Activated T-helper 1 cell treated with Interleukin-2 at 50 U/mL for 16 hours (primary cell): ENCODE data around the gene COX6A2.

Experiments
- DNase-seq: peaks from one replicate; pipeline ENCODE4 v3.0.0-alpha.2; 2020; ENCODE audit warnings: low read depth

COX6A2 gene

DNA sequence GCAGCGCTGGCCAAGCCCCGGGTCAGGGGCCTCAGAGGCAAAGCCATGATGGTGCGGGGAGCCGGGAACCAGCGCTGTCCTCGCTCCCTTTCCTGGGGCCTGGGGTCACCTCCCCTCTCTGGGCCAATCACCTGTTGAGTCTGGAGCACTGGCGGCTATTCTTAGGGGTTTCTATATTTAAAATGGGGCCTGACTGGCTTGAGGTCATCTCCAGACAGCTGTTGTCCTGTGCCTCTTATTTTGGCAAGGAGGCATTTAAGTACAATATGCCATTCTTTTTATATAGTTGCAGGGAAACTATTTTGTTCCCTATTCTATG lies at the start of gene COX6A2:
COX6A2 (minus strand) TSS at position 82 of the 319 bp plus-strand sequence; CDS start at position 47, 35 bp downstream.
- DNase-seq: no peak

DNA sequence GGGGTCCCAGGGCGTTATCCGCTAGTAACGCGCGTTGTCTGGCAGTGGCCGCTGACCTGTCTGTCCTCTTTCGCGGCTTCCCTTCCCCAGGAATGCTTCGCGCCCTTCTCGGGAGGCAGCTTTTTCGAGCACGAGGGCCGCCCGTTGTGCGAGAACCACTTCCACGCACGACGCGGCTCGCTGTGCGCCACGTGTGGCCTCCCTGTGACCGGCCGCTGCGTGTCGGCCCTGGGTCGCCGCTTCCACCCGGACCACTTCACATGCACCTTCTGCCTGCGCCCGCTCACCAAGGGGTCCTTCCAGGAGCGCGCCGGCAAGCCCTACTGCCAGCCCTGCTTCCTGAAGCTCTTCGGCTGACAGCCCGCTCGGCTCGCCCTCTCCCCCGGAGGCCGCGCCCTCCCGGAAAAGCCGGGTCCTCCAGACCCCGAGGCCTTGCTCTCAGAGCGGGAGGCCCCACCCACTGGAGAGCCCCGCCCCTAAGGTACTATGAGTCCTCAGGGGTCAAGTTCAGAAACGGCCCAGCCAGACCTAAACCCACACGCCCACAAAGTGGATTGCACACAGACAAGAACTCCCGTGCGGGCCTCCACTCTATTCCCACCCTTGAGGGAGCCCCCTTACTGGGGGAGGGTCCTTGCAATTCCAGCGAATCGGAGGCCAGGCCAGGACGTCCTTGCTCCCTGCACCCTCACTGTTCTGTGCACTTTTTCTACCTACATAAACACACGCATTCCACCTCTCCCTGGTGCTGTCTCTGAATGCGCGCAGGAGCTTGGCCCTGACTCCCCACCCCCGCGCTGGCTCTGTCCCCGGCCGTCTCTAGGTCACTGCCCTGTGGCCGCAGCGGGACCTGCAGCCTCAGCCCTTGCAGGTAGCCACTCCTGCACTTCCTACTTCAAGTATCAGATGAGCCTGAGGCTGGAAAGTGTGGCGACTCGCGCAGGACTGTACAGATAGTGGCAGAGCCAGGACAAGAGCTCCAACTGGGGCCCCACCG lies 49.4 kb upstream of the COX6A2 start:
- DNase-seq: no peak

DNA sequence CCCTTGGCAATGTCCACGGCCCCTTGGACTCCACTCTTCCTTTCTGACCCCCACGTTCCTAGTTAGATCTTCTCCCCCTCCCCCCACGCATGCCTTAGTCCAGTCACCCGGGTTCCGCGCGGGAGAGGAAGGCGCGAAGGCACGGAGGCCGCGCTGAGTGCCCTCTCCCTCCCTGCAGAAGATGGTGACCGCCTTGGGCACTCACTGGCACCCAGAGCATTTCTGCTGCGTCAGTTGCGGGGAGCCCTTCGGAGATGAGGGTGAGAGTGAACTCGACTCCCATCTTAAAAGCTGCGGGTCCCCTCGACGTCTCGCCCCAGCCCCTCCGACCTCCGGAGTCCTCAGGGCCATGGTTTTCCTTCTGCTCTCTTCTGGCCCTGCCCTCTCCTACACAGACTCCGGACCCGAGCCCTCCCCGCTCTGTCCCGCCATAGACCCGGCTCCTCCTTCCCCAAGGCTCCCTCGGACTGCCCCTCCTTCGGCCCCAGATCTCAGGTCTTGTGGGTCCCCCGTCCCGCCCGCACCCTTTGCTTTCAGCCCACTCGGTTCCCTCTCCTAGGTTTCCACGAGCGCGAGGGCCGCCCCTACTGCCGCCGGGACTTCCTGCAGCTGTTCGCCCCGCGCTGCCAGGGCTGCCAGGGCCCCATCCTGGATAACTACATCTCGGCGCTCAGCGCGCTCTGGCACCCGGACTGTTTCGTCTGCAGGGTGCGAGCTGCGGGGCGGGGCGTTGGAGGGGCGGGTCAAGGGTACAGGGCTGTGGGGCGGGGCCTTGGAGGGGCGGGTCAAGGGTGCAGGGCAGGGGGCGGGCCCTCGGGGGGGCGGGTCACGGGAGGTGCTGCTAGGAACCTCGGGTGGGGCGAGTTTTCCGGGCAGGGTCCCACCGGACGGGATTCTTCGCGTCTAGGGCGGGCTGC lies 48.4 kb upstream of the COX6A2 start:
- peak; percentile 82 for DNase-seq

DNA sequence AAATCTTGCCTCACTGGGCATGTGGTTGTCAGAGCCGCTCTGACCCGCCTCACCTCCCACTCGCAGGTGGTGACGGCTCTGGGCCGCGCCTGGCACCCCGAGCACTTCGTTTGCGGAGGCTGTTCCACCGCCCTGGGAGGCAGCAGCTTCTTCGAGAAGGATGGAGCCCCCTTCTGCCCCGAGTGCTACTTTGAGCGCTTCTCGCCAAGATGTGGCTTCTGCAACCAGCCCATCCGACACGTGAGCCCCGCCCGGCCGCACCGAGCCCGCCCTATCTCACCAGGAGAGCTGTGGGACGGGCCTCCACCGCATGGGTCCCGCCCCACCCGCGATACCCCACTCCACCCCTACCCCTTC lies 47.8 kb upstream of the COX6A2 start:
- no peak for DNase-seq

DNA sequence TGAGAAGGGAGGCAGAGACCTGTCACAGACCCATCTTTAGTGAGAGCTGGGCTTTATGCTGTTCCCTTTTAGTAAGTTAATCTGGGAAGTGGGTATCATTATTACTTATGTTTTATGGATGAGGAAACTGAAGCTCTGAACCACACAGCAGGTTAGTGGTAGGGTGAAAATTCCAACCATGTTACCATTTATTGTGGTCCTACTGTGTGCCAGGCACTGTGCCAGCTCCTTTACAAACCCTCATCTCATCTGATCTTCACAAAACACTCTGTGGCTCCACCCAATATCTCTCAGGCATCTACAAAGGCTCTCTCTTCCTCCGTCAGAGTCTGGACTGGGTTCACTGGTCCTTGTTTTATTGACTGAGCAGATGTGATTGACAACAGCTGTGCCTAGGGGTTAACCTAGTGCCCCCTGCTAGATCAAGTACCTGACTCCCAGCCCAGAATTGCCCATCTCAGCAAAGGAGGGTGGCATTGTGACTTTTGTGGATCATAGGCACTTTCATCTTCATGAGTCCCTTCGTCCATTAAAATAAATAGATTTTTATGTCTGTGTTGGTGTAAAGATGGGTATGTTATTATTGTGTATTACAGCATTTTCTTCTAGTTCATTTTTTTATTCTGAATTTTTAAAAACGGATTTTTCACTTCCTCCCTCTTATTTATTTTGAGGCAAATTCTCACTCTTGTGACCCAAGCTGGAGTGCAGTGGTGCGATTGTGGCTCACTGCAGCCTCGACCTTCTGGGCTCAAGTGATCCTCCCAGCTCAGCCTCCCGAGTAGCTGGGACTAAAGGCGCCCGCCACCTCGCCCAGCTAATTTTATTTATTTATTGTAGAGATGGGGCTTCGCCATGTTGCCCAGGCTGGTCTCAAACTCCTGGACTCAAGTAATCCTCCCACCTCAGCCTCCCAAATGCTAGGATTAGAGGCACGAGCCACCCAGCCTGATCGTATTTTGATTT lies 46.9 kb upstream of the COX6A2 start:
- no peak for DNase-seq

DNA sequence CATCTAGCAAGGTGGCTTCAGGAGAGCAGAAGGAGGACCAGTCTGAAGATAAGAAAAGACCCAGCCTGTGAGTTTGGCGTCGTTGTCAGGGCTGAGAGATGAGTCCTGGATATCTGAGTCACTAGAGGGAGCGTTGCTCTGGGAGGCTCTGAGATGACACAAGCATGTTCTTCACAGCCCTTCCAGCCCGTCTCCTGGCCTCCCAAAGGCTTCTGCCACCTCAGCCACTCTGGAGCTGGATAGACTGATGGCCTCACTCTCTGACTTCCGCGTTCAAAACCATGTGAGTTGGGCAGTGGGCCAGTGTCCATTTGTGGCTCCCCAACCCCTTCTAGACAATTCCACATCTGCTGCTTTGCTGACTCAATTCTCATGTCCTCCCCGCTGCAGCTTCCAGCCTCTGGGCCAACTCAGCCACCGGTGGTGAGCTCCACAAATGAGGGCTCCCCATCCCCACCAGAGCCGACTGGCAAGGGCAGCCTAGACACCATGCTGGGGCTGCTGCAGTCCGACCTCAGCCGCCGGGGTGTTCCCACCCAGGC lies 46.1 kb upstream of the COX6A2 start:
- DNase-seq: no peak

DNA sequence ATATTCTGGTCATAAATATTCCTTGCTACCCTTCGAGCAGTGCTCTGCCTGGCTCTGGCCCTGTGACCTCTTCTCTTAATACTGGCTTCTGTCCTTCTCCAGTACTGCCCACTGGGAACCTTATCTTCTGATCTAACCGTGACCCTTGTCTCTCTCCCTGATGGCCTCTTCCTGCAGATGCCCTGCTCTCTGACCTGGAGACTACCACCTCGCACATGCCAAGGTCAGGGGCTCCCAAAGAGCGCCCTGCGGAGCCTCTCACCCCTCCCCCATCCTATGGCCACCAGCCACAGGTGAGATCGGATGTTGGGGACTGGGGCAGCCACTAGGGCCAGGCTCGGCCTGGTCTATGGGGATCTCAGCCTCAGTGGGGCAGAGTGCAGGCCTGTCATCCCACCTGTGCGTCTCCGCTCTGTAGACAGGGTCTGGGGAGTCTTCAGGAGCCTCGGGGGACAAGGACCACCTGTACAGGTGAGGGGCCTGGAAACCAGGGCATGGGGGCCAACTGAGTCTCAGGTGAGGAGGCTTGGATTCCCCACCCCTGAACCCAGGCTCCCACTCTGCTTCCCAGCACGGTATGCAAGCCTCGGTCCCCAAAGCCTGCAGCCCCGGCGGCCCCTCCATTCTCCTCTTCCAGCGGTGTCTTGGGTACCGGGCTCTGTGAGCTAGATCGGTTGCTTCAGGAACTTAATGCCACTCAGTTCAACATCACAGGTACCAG lies 45.3 kb upstream of the COX6A2 start:
- DNase-seq: no peak

DNA sequence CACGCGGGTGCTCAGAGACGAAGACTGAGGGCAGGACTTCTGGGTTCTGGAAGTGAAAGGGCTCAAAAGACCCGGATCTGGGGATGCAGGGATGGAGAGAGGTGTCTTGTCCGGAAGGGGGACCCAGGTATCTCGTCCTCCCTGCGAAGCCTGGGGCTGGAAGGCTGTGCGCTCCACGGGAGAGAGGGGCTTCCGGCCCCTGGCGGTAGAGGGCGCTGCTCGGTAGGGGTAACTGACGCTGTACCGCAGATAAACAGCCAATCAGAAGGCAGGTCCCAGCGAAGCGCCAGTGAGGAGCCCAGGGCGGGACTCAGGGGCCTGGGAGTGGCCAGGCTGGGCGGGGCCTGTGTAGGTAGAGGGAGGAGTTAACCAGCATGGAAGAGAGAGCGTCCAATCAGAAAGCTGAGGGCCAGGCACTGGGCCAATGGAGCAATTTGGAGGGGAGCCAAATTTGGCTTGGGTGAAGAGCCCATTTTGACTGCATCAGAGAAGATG lies 44.6 kb upstream of the COX6A2 start:
- DNase-seq: no peak

DNA sequence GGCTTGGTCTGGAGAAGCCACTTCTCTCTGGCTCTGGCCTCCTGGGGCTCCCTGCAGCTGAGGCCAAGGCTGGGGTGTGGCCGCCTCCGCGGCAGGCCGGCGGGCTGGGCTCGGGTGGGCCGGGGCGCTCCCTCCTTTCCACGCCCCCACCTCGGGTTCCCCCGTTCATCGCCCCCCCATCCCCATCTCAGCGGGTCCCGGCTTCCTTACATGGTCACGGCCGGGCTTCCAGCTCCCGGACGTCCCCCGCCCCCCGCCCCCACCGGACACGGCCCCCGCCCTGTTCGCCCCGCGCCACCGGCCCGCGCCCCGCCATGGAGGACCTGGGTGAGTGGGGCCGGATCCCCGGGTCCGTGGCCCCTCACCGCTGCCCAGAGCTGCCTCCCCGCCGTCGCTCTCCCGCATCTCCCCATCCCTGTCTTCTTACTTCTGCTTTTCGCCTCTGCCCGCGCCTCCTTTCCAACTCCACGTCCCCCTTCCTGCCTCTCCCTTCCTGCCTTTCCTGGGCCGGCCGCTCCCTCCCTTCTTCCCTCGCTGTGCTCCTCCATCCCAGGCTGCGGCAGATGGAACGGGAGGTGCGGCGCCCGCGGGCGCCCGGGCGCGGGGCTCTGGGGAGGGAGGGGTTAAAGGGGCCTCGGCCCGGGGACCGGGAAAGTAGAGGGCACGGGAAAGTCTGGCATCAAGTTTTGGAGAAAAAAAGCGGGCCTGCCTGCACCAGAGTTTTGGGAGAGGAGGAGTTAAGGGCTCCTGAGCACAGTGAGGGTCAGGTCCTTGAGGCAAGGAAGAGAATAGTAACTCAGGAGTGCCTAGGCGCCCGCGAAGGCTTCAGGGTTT lies 43.9 kb upstream of the COX6A2 start, which contains the start of gene TGFB1I1:
TGFB1I1 (plus strand) TSS at position 278 of the 834 bp plus-strand sequence; CDS start at position 315, 37 bp downstream.
- DNase-seq: no peak

DNA sequence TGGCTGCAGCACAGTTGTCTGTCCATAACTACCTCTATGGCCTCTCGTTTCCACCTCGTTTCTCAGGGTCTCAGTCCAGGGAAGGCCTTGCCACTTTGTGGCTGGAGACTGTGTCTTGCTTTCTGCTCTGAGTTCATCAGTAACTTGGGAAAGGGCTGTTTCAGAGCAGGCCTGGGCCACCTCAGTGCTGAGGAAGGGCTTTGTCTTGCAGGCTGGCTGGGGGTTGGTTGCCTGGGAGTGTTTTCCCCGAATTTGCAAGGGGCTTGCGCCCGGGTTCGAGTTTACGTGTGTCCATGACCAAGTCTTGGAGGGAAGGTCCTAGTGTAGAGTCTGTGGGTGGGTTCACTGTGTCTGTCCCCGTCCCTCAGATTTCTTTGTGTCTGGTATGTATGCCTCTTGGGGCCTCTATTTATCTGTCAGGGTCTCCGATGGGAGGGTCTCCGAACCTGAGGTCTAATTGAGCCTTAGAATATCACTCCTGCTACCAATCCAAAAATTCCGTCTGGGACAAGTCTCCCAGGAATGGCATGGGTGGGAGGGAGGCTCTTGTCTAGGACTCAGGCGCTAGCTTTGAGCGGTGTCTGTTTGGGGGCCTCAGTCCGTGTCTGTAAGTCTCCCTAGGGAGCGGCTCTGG lies 43.2 kb upstream of the COX6A2 start:
- no peak for DNase-seq

DNA sequence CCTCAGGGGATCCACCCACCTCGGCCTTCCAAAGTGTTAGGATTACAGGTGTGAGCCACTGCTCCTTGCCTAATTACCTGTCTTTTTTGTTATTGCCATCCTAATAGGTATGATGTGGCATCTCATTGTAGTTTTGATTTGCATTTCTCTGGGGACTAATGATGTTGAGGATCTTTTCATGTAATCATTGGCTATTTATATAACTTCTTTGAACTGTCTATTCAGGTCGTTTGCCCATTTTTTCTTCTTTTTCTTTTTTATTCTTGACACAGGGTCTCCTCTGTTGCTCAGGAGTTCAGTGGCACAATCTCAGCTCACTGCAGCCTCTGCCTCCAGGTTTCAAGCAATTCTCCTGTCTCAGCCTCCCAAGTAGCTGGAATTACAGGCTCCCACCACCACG lies 42.5 kb upstream of the COX6A2 start:
- no peak for DNase-seq

DNA sequence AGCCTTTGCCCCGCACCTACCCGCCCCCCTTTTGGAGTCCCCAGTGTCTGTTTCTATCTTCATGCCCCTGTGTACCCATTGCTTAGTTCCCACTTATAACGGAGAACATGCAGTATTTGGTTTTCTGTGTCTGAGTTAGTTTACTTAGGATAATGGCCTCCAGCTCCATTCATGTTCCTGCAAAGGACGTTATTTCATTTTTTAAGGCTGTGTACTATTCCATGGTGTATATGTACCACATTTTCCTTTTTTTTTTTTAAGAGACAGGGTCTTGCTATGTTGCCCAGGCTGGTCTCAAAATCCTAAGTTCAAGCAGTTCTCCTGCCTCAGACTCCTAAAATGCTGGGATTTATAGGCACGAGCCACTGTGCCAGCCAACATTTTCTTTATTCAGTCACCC lies 39.7 kb upstream of the COX6A2 start:
- DNase-seq: no peak

DNA sequence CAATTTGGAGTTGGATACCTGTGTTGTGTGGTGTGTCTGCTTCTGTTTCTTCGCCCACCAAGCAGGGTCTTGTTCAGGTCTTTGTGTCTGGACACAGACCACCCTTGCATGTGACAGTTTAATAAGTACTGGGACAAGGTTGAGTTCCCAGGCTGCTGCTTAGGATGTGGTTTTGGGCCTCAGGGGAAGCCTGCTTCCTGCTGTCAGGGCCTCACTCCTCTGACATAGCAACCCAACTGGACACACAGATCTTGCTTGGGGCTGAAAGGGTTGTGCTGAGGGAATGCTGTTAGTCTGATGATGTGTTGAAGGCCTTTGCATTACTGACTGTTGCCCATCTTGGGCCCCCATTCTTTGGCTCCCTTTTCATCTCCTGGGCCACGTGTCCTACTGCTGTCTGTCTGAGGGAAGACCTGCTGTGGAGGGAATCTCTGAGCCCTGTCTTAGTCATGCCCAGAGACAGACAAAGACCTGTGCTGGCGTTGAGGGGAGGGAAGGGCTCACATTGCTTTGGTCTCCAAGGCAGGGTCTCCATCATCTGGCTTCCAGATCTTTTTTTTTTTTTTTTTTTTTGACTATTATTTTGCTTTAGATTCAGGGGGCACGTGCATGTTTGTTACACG lies 39.1 kb upstream of the COX6A2 start:
- no peak for DNase-seq

DNA sequence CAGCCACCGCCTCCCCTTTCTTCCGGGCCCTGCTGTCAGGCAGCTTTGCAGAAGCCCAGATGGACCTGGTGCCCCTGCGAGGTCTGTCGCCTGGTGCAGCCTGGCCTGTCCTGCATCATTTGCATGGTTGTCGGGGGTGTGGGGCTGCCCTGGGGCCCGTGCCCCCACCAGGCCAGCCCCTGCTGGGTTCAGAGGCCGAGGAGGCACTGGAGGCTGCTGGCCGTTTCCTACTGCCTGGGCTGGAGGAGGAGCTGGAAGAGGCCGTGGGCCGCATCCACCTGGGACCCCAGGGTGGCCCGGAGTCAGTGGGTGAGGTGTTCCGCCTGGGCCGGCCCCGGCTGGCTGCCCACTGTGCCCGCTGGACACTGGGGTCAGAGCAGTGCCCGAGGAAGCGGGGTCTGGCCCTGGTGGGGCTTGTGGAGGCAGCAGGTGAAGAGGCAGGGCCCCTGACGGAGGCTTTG lies 38.3 kb upstream of the COX6A2 start:
- DNase-seq: no peak

DNA sequence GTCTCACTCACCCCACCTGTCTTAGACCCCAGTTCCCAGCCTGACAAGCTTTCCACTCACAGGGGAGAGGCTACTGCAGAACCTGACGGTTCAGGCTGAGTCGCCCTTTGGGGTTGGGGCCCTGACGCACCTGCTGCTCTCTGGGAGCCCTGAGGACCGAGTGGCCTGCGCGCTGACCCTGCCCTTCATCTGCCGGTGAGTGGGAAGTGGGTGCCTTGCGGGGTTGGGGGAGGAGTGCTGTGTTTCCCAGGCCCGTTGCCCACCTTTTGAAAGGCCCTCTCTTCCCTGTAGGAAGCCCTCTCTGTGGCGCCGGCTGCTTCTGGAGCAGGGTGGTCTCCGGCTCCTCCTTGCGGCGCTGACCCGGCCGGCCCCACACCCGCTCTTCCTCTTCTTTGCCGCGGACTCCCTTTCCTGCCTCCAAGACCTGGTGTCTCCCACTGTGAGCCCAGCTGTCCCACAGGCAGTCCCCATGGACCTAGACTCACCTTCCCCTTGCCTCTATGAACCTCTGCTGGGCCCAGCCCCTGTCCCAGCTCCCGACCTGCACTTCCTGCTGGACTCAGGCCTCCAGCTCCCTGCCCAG lies 37.7 kb upstream of the COX6A2 start:
- DNase-seq: no peak

DNA sequence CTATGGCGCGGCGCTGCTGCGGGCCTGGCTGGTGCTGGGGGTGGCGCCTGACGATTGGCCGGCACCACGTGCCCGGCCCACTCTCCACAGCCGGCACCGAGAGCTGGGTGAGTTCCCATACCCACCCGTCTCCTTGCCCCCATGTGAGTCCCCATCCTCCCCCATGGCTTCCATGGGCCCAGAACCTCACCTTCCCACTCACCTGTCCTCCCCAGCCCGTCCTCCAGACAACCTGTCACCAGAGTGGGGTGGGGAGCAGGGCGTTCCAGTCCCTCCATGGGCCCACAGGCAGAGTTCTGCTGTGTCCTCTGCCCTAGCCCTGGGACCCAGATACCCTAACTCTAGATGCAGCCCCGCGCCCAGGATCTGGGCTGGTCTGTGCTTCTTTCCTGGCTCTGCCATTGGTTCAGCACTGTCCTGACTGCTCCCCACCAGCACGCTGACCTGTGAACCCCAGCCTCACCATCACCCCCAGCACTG lies 36.7 kb upstream of the COX6A2 start:
- DNase-seq: no peak

DNA sequence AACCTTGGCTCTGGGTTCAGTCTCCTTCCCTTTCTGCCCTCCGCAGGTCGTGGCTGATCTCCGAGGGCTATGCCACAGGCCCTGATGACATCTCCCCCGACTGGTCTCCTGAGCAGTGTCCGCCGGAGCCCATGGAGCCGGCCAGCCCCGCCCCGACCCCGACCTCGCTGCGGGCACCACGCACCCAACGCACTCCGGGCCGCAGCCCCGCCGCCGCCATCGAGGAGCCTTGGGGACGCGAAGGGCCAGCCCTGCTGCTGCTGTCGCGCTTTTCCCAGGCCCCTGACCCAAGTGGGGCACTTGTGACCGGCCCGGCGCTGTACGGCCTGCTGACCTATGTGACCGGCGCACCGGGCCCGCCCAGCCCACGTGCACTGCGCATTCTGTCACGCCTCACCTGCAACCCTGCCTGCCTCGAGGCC lies 36.2 kb upstream of the COX6A2 start:
- DNase-seq: no peak
